K562 (cell line): ENCODE measurements around the gene PPP4R4. TPM values are rescaled to one million over a fixed set of nuclear protein-coding genes. Genes with fewer than 3 reads are reported as not detected.

ENCODE experiments used
- ADNP ChIP-seq: fragments of 200-800 bp; sonication (Bioruptor generic); IDR thresholded peaks from 2 replicates; pipeline ENCODE4 v1.6.1; 2016; ENCODE audit warnings: missing genetic modification characterization, missing compliant biosample characterization
- CXXC5 ChIP-seq: fragments of 250-450 bp; sonication (Bioruptor Pico); IDR thresholded peaks from 2 replicates; pipeline ENCODE4 v1.8.0; 2022; ENCODE audit warnings: inconsistent platforms, mild to moderate bottlenecking, moderate library complexity
- E2F6 ChIP-seq, 2 experiments: IDR thresholded peaks; 2 replicates each; pipeline ENCODE4 v1.6.1; 2011; ENCODE audit warnings: borderline replicate concordance in 1 of 2, control low read depth in 1 of 2, low read depth in 1 of 2, low read length in 1 of 2, mild to moderate bottlenecking in 1 of 2, mixed read lengths in 1 of 2, moderate library complexity in 1 of 2; ENCODE audit not compliant: insufficient read depth in 1 of 2, insufficient read length in 1 of 2, poor library complexity in 1 of 2, severe bottlenecking in 1 of 2; ENCODE audit errors: extremely low read depth in 1 of 2
- GMEB1 ChIP-seq: fragments of 250-450 bp; sonication (Bioruptor Pico); IDR thresholded peaks from 2 replicates; pipeline ENCODE4 v1.4.0; 2020; ENCODE audit warnings: mild to moderate bottlenecking
- POLR2G ChIP-seq: fragments of 200-400 bp; formaldehyde crosslinking; IDR thresholded peaks from 2 replicates; pipeline ENCODE4 v1.6.1; 2017; ENCODE audit warnings: low read depth, mild to moderate bottlenecking, antibody characterized with exemption, low read length, moderate library complexity
- ZSCAN29 ChIP-seq: fragments of 450-650 bp; IDR thresholded peaks from 2 replicates; pipeline ENCODE4 v1.6.1; 2017
- polyA plus RNA-seq, 8 experiments: library from polyadenylated mRNA; depleted of rRNA in 4 of 8; stranded (reverse) in 5 of 8; unstranded in 3 of 8; fragments of >200 nt; fragmentation: Nextera tagmentation in 2 of 8; fragmentation: Illumina TruSeq in 1 of 8; extraction: Ambion mirVana in 2 of 8; extraction: Trizol in 1 of 8; gene quantifications; 2 replicates each; pipeline versions ENCODE4 v1.2.1 to v1.2.3, GENCODE V29; 2011 to 2014; ENCODE audit warnings: inconsistent platforms in 1 of 8, missing spikeins in 1 of 8
- total RNA-seq, 7 experiments: library from RNA; depleted of rRNA in 6 of 7; stranded (reverse); fragments of >200 nt in 6 of 7; fragmentation: Illumina TruSeq in 2 of 7; extraction: Trizol in 2 of 7; gene quantifications; 2 replicates each; pipeline versions ENCODE4 v1.2.1 to v1.2.3, GENCODE V29; 2011 to 2021; ENCODE audit warnings: low replicate concordance in 1 of 7
- TF ChIP-seq, protein P1 (sequence below): fragments of 200-800 bp; sonication (Bioruptor generic); IDR thresholded peaks from 2 replicates; pipeline ENCODE4 v1.6.1; 2017; ENCODE audit warnings: missing genetic modification characterization, missing compliant biosample characterization

PPP4R4 gene
- total and polyA plus RNA-seq, 9 of the 15 experiments (the other 6 are each of a cell fraction or from before 2014, with no cell fraction given): 0.11 to 0.26 TPM; not detected in 7

- TF ChIP-seq POLR2G (0 out of 2 replicates have a peak, but pooled peaks have one; percentile 3), ZSCAN29 (no peak), E2F6 (IDR thresholded peaks at IDR 0.05; ENCODE audit: borderline replicate concordance in 1 of 2, extremely low read depth in 1 of 2, insufficient read depth in 1 of 2, insufficient read length in 1 of 2, low read depth in 1 of 2, low read length in 1 of 2, poor library complexity in 1 of 2, severe bottlenecking in 1 of 2) (peak in 1 of 2 experiments; percentile 57), GMEB1 (CRISPR knock-in tag) (no peak), CXXC5 (0 out of 2 replicates have a peak, but pooled peaks have one; percentile 22), ADNP (tag) (no peak)
- TF ChIP-seq, protein P1, sequence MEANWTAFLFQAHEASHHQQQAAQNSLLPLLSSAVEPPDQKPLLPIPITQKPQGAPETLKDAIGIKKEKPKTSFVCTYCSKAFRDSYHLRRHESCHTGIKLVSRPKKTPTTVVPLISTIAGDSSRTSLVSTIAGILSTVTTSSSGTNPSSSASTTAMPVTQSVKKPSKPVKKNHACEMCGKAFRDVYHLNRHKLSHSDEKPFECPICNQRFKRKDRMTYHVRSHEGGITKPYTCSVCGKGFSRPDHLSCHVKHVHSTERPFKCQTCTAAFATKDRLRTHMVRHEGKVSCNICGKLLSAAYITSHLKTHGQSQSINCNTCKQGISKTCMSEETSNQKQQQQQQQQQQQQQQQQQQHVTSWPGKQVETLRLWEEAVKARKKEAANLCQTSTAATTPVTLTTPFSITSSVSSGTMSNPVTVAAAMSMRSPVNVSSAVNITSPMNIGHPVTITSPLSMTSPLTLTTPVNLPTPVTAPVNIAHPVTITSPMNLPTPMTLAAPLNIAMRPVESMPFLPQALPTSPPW (CRISPR knock-in tag): peak; percentile 97
These were observed at the start of gene PPP4R4 (continued) for GRCh38 chr14:94173885-94174603.
